Endometrial microvascular endothelial cells (primary cell): Measurements from ENCODE around the gene CEP83. TPM values are rescaled to one million over a fixed set of nuclear protein-coding genes. Genes with fewer than 3 reads are reported as not detected.

Source experiments
- in situ Hi-C: cut with HindIII; loops from 2 replicates; pipeline ENCODE4 v1.10.0; 2017; ENCODE audit warnings: low sequenced_read_pairs, low pct_unique_long_range_greater_than_20kb; ENCODE audit errors: inconsistent ontology term
- total RNA-seq: library from RNA; depleted of rRNA; stranded (reverse); fragments of >200 nt; gene quantifications from one replicate; pipeline ENCODE4 v1.2.3, GENCODE V29; 2015; ENCODE audit errors: inconsistent ontology term

CEP83 gene
- total RNA-seq, 1 donor from 2014 or later, result 20.8 TPM

DNA sequence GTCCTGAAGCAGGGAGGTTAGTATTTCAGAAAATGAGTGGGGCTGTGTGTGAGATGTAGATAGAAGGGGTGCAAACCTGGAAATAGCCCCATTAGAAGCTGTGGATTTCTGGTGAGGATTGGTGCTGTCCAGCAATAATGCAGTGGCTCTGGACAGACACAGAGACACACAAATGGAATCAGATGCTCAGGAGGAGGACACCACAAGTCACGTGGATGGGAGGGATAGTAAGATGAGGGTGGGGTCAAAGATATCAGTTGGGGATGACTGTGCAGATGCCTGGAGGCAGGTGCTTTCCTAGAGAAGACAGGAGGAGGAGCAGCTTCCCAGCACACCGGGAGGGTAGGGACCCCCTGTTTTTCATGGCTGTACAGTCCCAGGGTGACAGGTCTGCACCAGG lies 174.8 kb downstream of the CEP83 start:
- in situ Hi-C loops, result no loop called here

DNA sequence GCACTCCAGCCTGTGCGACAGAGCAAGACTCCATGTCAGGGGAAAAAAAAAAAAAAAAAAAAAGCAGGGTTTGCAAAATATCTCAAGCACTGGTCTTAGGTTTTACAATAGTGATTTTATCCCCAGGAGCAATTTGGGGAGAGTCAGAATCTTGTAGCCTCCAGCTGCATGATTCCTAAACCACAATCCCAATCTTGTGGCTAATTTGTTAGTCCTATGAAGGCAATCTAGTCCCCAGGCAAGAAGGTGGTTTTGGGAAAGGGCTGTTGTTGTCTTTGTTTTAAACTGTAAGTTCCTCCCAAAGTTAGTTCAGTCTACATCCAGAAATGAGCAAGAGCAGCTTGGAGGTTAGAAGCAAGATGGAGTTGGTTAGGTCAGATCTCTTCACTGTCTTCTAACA lies 175.6 kb downstream of the CEP83 start:
- in situ Hi-C loops, result no loop called here

DNA sequence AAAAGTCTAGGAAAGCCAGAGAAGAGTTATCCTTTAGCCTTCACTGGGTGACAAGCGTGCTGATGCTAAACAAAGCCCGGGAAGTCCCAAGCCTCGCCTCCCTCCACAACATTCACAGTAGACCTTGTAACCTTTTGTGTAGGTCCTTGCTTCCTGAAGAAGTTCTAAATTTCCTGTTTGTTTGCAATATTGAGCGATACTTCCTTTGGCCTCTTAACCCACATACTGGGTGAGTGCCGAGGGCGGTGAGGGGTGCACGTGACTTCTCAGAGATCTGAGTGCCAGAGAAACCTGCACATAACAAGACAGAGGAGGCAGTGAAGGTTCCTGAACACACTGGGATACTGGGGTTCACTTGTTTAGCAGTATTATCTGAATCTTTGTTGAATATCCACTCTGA lies 177.0 kb downstream of the CEP83 start:
- in situ Hi-C loops, result no loop called here

DNA sequence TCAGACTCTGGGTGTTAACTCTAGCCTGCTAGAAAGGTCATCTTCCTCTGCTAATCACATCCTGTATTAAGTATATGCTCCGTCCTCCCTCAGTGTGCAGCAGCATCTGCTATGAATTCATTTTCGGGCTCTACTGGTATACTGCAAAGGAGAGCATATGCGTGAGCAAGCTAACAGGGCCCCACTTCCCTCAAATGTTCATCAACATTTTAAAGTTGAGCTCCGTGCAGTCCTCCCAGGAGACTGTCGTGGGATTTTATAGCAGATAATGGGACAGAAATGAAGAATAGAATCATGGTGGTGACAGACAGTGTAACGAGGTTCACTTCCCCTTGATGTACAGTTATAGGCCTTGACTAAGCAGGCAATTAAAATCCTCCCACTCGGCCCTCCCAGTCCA lies 179.6 kb downstream of the CEP83 start:
- in situ Hi-C loops, result no loop called here

DNA sequence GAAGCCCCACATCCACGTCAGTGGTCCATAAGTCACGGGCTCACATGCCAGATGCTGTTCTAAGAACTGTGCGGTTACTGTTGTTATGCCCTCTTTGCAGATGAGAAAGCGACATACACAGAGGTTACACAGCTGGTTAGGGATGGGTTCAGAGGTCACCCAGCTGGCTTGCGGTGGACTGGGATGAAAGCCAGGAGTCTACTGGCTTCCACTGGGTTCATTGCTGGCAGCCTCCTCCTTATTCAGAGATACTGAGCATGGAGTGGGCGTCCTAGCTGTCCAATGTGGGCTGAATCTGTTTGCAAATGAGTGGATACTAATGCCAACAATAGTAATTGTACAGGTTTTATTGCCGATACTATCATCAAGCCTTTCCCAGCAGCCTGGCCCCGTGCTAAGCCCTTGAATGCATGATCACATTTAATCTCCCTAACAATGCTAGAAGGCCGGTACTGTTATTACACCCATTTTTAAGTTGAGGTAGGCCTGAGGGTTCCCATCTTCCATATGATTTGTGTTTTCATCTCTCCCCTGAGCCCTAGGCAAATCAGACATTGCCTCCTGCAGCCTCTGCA lies 182.2 kb downstream of the CEP83 start:
- in situ Hi-C loops, result no loop called here

DNA sequence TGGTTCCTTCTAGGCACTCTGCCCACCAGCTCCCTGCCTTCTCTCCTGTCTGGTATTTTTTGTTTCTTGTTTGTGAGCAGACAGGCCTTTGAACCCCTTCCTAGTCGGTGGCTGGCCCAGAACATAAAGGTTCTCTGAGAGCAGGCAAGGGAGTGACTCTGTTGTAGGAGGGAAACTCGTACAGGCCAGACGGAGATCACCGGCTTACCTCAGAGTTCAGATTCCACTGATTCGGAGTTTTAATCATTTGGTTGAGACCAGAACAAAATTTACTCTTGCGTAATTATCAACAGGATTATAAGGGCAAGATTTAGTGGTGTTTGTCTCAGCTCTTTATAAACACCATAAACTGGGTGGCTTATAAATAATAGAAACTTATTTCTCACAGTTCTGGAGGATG lies 182.9 kb downstream of the CEP83 start:
- in situ Hi-C loops, result no loop called here

DNA sequence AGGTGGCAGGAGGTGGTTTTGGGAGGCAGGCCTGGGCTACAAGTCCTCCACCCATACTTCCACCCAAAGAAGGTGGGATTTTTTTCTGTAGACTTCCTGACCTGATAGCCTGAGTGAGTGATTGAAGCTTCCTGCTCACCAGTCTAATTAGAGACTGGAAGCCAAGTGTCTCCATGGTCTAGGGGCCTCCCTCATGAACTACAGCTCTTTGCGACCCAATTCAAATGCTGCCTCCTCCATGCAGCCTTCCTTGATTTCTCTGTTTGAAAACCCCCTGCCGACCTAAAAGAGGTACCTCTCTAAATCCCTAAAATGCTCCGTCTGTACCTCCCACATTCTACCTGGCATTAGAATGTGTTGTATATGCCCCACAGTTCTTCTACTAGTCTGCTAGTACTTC lies 186.4 kb downstream of the CEP83 start:
- in situ Hi-C loops, result no loop called here

DNA sequence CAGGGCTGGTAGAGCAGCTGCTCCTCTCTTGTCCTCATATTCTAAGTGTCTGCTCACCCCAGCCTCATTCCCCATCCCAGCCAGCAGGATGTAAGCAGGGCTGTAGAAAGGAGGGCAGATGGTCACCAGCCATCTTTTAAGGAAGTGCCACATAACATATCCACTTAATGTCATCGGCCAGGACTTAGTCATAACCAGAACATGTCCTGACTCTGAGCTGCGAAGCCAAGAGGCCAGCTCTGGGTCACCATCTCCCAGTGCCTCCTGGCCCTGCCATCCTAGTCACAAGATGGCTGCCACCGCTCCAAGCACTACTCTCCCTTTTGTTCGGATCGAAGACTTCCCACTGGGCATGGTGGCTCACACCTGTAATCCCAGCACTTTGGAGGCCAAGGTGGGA lies 187.4 kb downstream of the CEP83 start:
- in situ Hi-C loops, result no loop called here

DNA sequence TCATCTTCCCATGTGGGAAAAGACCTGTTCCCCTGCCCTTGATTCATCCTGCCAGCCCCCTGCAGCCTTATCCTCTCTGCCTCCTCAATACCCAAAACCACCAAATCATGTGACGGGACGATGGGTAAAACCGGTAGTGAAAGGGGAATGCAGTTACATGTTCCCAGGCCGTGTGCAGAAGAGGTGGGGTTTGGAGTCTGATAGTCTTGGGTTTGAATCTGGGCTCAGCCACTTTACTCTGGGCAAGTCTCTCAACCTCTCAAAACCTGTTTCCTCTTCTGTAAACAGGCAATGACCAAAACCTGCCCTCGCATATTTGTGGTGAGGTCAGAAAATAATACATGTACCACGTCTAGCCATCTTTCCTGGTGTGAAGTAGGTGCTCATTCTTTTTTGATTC lies 188.3 kb downstream of the CEP83 start:
- in situ Hi-C loops, result no loop called here

DNA sequence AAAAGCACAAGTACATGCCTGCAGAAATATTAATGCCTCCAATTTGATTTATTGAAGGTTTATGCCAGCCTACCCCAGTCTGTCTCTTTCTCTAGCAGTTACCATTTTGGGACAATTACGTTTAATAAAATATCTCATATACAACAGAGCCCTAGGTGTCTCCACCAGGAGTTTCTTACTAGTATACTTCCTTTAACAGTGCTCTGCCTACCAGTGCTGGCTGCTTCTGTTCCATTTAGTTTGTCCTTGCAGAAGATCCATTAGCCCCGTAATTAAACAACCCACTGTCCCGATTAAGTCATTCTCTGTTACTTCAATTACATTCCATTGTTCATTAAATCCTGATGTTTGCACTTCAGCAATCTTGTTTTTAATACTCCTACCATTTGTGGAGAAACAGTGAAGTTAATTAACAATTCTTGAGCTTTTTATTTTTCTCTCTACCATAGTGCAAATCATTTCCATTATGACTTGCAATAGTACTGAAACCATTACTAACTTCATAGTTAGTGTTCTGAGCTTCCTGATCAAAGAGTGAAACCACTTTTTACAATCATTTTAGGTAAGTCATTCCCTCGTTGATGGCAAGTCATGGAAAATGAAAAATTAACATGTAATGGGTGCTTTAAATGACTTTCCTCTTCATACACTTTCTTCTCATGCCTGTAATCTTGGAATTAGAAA lies 190.2 kb downstream of the CEP83 start:
- in situ Hi-C loops, result no loop called here

DNA sequence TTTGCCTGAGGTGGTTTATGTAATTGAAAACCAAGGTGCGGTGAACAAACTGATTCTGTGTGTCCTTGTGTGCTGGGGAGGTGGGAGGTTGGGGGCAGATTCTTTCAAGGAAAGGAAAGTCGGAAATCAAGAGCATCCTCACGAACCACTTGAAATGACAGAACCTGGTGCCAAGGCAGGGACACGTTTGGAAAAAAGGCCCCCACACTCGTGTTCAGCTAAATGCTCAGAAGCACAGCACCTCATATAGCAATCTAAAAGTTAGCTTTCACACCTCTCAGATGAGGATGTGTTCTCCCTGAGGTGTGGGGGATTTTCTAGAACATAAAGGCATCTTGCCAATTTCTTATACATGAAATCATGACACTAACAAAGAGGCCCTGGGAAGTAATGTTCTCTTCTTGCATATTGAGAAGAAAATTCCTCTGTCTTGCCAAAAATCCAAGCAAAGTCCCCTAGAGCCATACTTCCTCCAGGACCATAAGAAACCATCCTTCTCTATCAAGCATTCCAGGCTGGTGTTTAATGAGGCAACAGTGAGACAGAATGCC lies 191.7 kb downstream of the CEP83 start:
- in situ Hi-C loops, result no loop called here

DNA sequence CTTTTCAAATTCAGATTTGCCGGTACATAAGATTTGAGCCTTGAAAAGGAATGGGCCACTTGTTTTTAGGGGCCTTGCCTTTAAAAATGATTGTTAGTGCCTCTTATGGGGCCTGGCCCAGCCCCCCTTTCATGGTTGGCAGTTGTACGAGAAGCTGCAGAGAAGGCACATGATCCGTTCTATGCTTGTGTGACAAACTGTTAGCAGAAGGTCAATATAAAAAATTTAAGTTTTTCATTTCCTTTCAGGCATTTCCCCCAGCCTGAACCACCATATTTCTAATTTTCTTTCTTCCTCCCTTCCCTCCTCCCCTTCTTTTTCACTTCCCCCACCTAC lies 192.2 kb downstream of the CEP83 start:
- in situ Hi-C loops, result no loop called here

DNA sequence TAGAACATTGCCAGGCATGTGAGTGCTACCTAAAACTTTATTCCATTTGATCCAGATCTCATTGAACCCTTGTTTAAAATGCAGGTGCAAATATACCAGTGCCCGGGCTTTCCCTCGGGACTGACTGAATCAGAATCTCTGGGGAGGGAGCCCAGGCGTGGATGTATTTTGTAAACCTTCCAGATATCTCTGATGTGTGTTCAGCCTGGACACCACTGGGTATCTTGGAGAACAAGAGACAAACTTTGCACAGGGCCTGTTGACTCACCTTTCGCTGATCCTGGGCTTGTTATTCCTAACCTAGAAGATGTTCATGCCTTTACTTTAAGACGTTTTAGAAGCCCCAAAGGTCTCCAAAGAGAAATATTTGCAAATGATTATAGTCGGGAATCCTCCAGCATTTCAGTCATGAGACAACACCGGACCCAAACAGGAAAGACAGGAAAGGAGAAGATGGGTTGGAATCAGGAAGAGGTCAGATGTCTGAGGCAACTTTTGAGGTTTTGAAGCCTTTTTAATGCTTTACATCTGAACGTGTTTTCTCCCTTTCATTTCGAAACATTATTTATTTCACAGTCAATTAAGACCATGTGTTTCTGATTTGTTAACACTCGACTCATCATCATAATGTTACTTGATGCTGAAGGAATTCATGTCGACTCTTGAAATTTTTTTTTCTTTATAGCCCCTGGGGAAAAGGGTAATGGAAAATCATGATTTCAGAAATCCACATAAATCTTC lies 192.7 kb downstream of the CEP83 start:
- in situ Hi-C loops, result no loop called here

DNA sequence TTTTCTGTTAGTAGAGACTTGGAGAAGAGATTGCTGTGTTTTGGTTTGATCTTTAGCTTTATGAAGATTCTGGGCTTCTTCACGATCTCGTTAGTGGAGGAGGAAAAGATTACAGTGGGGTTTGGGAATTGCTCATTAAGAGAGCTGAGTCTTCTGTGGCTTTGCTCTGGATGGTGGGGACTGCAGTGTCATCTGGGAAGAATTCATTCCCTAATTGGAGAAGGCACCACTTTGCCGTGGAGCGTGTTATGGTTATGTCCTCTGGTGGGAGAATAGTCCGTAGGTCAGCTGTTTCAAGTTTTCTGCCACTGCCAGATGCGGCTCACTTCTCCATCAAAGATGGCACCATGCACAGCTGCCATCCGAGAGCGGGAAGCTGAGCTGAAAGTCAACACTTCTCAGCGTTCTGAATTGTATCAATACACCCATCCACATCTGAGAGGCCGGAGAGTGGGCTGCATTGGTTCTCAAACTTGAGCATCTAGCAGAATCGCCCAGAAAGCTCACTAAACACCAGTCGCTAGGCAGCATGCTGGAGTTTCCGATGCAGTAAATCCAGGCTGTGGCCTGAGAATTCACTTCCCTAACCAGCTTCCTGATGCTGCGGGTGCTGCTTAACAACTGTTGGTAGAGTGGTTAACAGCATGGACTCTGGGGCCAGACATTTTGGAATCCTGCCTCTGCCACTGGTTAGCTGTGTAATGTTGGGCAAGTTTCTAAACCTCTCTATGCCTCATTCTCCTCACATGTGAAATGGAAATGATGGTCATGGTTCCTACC lies 193.5 kb downstream of the CEP83 start:
- in situ Hi-C loops, result no loop called here

DNA sequence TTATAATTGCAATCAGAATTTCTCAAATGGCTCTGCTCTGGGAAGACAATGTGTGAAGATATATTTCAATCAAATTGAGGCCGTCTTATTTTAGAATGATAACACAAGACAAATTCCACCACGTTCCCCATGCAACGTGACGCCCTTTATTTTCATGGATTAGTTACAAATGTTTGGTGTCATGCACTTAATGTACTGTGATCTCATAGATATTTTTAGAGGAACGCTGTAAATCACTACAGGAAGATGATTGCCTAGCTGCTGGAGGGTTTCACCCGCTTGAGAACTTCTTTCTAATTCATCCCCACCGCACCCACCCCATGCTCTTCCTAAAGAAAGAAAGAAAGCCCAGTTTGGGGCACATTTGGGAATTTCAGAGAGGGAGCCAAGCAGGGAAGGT lies 194.1 kb downstream of the CEP83 start:
- in situ Hi-C loops, result no loop called here

DNA sequence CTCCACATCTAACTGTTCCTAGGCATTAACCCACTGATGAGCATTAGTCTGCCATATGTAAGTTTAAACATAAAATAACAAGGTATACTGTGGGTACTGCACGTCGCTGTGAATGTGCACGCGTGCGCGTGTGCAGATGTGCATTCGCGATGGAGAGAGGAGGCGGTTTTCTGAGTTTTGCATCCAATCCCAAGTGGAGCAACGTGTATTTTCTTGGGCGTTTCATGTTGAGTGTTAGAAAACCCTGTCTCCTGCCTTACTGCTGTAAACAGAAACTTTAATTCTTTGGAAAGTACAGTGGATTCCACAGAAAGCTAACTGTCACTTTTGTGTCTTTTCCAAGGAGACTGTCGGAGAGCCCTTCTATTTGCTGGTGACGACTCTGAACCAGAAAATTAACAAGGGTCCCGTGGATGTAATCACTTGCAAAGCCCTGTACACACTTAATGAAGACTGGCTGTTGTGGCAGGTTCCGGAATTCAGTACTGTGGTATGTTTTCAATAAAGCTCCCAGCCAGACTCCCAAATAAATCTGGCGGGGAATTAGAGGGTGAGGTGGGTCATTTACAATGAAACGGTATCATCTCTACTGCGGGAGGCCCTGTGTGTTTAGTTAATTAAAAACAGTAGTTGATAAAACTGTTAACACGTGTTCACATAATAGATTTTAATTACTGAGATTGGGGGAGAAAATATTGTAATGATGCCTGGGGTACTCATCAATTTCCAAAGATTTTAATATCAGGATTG lies 194.8 kb downstream of the CEP83 start:
- in situ Hi-C loops, result no loop called here

DNA sequence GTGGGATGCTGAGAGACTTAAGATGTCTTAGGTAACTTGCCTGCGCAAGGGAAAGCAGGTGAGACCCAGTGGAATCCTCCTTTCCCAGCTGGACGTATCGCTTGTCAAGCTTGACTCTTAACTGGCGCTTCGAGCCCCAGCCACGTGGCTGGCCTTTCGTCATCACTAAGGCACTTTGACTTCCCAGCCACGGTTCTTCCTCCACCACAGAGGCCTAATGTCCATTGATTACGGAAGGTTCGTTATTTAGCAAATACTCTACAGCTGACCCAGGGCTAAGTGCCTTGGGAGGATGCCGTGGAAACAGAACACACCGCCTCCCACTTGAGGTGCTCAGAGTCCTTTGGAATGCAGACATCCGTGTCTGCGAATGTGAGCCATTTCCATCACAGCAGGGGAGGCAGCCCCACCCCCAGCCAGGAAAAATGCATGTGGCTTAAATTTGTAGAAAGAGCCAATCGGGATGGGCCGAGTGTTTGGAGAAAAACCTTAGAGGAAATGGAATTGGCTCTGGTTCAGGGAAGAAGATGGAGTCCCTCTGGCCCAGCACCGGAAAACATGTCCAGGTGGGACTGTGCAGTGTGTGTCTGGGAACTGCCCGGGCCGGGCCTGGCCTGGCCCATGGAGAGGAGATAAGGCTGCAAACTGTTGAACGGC lies 195.6 kb downstream of the CEP83 start:
- in situ Hi-C loops, result no loop called here

DNA sequence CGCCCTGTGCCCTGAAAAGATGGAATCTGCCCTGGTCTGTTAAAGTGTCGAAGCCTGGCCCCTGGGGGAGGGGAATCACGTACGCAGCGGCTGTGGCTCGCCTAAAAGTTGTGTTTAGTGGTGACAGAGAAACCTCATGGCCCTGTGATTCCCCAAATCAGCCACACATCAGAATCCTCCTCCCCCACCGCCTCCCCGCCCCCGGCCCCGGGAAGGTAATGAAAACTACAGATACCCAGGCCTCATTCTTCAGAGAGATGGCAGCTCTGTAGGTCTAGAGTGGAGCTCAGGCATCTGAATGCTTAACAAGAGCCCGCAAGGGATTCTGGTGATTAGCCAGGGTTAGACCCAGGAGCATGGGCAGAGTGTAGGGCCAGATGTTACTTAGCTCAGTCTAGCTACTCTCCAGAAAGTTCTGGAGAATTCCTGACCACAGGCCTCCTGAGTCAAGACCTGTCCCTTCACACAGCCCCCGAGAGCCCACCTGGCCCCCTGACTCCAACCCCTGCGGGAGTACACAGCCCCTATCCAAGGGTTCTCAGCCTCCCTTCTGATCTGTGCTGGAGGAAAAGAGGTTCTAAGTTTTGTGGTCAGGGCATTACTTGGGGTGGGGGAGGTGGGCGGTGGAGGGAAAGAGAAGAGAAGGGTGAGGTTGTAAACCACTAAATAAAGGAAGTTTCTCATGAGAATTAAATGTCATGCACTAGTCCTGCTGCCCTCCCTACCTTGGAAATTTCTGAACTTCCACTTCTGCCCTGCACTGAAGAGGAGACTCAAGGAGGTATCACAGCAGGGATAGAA lies 196.5 kb downstream of the CEP83 start:
- in situ Hi-C loops, result no loop called here
